Endothelial cell (in vitro differentiated cells): ENCODE measurements around the gene POPDC2. TPM values are rescaled to one million over a fixed set of nuclear protein-coding genes. Genes with fewer than 3 reads are reported as not detected.

Experiments
- DNase-seq: peaks from one replicate; pipeline ENCODE4 v3.0.0; 2021; ENCODE audit warnings: low spot score
- H3K27ac Mint-ChIP-seq: one replicate; pipeline ENCODE4 v1.8.0; 2021; ENCODE audit warnings: mixed read lengths, inconsistent platforms; ENCODE audit not compliant: unreplicated experiment
- H3K27me3 Mint-ChIP-seq: one replicate; pipeline ENCODE4 v1.8.0; 2021; ENCODE audit warnings: mild to moderate bottlenecking, moderate library complexity, mixed read lengths, inconsistent platforms; ENCODE audit not compliant: unreplicated experiment
- H3K36me3 Mint-ChIP-seq: one replicate; pipeline ENCODE4 v1.8.0; 2021; ENCODE audit warnings: mild to moderate bottlenecking, low read depth, mixed read lengths, inconsistent platforms; ENCODE audit not compliant: unreplicated experiment
- H3K4me1 Mint-ChIP-seq: one replicate; pipeline ENCODE4 v1.8.0; 2021; ENCODE audit warnings: mild to moderate bottlenecking, mixed read lengths, inconsistent platforms; ENCODE audit not compliant: unreplicated experiment
- H3K4me3 Mint-ChIP-seq: one replicate; pipeline ENCODE4 v1.8.0; 2021; ENCODE audit warnings: mild to moderate bottlenecking, mixed read lengths, inconsistent platforms; ENCODE audit not compliant: unreplicated experiment
- H3K9me3 Mint-ChIP-seq: one replicate; pipeline ENCODE4 v1.8.0; 2021; ENCODE audit warnings: mixed read lengths, inconsistent platforms; ENCODE audit not compliant: unreplicated experiment
- CTCF ChIP-seq: fragments of 200-600 bp; sonication (generic); IDR thresholded peaks from one replicate; pipeline ENCODE4 v1.5.0; 2021; ENCODE audit warnings: antibody characterized with exemption; ENCODE audit not compliant: unreplicated experiment
- total RNA-seq: library from RNA; stranded (reverse); fragmentation: NEBNext Ultra II Directional; extraction: Animal tissue kit (Norgen Biotek cat#: 25700); gene quantifications from one replicate; pipeline ENCODE4 v1.2.1, GENCODE V29; 2021; ENCODE audit not compliant: unreplicated experiment

POPDC2 gene
- total RNA-seq, 1 donor from 2014 or later: 2.0 TPM

DNA sequence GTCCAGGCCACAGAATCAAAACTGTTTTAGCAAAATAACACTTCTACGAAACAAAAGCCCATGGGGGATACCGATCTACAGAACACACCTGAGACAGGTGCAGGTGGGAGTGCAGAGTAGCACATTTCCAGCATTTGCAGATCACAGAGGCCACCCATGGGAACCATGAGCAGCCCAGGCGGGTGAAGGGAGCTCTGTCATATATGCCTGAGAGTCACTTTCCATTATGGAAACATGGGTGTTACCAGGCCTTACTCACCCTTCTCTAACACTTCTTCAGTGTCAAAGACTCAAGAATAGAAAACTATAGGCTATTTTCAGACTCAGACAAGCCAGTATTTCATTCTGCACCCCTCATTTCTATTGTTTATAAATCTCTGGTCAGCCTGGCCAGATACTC lies 59.2 kb downstream of the POPDC2 start:
- H3K4me3 Mint-ChIP-seq: no peak overlapping the region
- no peak for DNase-seq
- peaks cover 6% of the 10 kb centered on the region for H3K27me3 Mint-ChIP-seq
- H3K9me3 Mint-ChIP-seq: no peaks in the 10 kb centered on the region
- H3K27ac Mint-ChIP-seq: no peak overlapping the region
- H3K4me1 Mint-ChIP-seq: peaks cover 54% of the 10 kb centered on the region
- TF ChIP-seq CTCF: no peak
- H3K36me3 Mint-ChIP-seq: no peaks in the 10 kb centered on the region

DNA sequence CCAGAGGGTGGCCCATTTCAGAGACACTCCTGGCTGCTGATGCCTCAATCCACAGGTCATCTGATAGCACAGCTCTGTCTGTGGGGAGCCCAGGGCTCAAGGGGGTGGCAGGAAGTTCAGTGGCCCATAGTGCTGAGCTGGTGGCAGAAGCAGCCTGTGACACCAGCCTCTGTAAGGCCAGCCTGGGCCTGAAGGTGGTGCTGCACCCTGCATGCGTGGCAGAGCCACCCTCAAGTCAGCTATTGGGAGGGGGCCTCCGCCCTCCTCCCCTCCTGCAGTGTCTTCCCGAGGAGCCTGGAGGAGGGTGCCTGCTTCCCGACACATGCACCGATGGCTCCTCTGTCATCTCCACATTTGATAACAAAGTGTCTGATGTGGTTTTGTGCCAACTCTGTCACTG lies 59.7 kb downstream of the POPDC2 start:
- Mint-ChIP-seq H3K4me1 (peaks cover 54% of the 10 kb centered on the region), H3K4me3 (no peak overlapping the region), H3K9me3 (no peaks in the 10 kb centered on the region), H3K36me3 (no peaks in the 10 kb centered on the region), H3K27ac (peak overlapping the region; percentile 82), H3K27me3 (peaks cover 6% of the 10 kb centered on the region)
- peak; percentile 7 for DNase-seq
- peak; percentile 32 for TF ChIP-seq CTCF

- Mint-ChIP-seq H3K36me3 (no peaks in the 10 kb centered on the region), H3K27me3 (peaks cover 6% of the 10 kb centered on the region), H3K4me3 (peak overlapping the region; percentile 42), H3K4me1 (peaks cover 54% of the 10 kb centered on the region), H3K27ac (peak overlapping the region; percentile 82), H3K9me3 (no peaks in the 10 kb centered on the region)
- peak; percentile 8 for DNase-seq
- TF ChIP-seq CTCF: no peak
These were observed 60.7 kb downstream of the POPDC2 start for GRCh38 chr3:119599558-119600174.

DNA sequence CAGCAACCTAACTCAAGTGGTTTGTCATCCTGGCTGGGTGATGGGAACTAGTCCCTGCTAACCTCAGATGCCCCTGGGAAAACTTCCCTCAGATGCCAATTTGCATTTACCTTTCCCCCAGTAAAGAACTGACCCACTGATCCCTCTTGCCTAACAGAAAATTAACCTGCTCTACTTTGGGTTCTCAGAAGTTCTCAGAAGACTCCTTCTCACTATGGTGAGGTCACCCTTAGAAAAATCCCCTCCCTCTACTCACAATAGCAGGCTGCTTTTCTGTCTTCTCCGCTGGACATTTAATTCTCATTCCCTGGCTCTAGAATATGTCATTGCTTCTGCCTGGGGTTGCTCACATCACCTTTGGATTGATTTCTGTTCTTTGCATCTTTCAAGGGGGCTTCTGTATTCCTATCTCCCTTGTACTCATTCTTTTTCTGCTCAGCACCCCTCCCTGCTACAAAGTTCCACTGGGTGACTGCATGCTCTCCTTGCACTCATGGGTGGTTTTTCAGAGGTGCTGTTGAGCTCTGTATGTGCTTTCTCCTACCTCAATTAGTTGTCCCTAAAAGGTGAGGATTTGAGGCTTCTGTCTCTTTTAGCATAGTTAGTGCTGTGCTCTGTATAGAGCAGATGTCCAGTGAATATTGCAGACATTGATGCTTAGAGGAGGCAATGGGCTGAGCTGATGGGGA lies 61.8 kb downstream of the POPDC2 start:
- Mint-ChIP-seq H3K27ac (peak overlapping the region; percentile 82), H3K4me1 (peaks cover 54% of the 10 kb centered on the region), H3K4me3 (no peak overlapping the region), H3K9me3 (no peaks in the 10 kb centered on the region), H3K27me3 (peaks cover 4% of the 10 kb centered on the region), H3K36me3 (no peaks in the 10 kb centered on the region)
- DNase-seq: no peak
- no peak for TF ChIP-seq CTCF
